HepG2 (cell line): ENCODE measurements around the gene ACKR3.

Experiments
- ARNT ChIP-seq: fragments of 450-650 bp; IDR thresholded peaks from 2 replicates; pipeline ENCODE4 v1.6.1; 2017
- CHD4 ChIP-seq: fragments of 200-600 bp; sonication (generic); IDR thresholded peaks from 2 replicates; pipeline ENCODE4 v1.7.0; 2017; ENCODE audit warnings: mild to moderate bottlenecking, low read length, borderline replicate concordance
- CTCF ChIP-seq: sonication (generic); formaldehyde crosslinking; IDR thresholded peaks from 2 replicates; pipeline ENCODE4 v1.5.0; 2020; ENCODE audit warnings: mild to moderate bottlenecking, missing genetic modification reagents, moderate library complexity
- MED1 ChIP-seq: sonication (generic); formaldehyde crosslinking; IDR thresholded peaks from 2 replicates; pipeline ENCODE4 v1.4.0; 2020; ENCODE audit warnings: missing genetic modification reagents
- MLX ChIP-seq: IDR thresholded peaks from 2 replicates; pipeline ENCODE4 v1.6.1; 2016
- MXI1 ChIP-seq: IDR thresholded peaks from 3 replicates; pipeline ENCODE4 v1.6.1; 2012; ENCODE audit warnings: low read depth, low read length, inconsistent platforms, borderline replicate concordance
- NFE2L2 ChIP-seq: fragments of 150-350 bp; IDR thresholded peaks from 2 replicates; pipeline ENCODE4 v1.6.1; 2014; ENCODE audit warnings: low read length
- RAD21 ChIP-seq: fragments of 450-650 bp; formaldehyde crosslinking; IDR thresholded peaks from 2 replicates; pipeline ENCODE4 v1.5.0; 2020; ENCODE audit warnings: mild to moderate bottlenecking
- ZNF10 ChIP-seq: sonication (generic); formaldehyde crosslinking; IDR thresholded peaks from 2 replicates; pipeline ENCODE4 v1.4.0; 2020; ENCODE audit warnings: mild to moderate bottlenecking, low read depth, missing genetic modification reagents, borderline replicate concordance

- TF ChIP-seq MED1 (no peak), ARNT (no peak), RAD21 (CRISPR knock-in tag) (no peak), MLX (no peak), CTCF (no peak), CHD4 (no peak), ZNF10 (CRISPR knock-in tag) (no peak), MXI1 (no peak), NFE2L2 (no peak)
These were observed 7.3 kb downstream of the ACKR3 start for GRCh38 chr2:236576953-236577352.
